ENCODE measurements around the gene FGF11.

Gene FGF11

DNA sequence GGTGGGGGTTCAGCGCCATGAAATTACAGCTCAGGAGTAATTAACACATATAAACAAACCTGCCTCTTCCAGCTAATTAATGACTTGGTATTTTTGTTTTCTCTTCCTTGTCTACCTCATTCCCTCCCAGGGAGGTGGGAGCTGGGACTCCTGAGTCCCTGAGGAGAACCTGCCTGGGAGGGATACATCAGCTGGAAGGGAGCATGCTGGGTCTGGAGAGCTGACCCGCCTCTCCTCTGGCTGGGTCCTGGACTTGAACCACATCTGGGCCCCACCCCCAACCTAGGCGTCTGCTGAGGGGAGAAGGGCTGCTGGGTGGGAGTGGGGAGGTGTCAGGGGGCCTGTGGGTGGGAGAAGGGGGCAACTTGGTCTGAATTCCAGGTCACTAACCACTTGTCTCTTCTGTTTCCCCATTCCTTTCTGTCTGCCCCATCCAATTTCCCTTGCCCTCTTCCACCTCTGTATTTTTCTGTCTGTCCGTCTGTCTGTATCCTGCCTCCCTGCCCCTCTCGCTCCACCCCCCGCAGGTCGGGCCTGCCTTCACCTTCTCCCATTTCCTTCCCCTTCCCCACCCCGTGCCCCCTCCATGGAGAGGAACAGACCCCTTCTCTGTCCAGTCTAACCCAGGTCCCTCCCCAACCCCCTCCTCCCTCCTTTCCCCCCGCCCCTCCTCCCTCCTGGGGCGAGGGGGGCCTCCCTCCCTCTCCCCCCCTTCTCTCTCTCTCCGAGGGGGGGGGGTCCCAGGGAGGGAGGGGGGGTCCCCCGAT is 31.6 kb upstream of the FGF11 start, which contains the start of gene NLGN2:
TSS of gene NLGN2 (plus strand) at position 361 of the 767 bp plus-strand sequence. CDS start 411 bp downstream, outside the sequence.
- no peak for FAIRE-seq
- no peak for DNase-seq (ENCODE audit: extremely low spot score, insufficient read length, low read depth)

GRCh38 chr17:7408252-7408727 is 31.0 kb upstream of the FGF11 start:
- DNase-seq (ENCODE audit: extremely low spot score, insufficient read length, low read depth) (no peak), FAIRE-seq (no peak)

DNA sequence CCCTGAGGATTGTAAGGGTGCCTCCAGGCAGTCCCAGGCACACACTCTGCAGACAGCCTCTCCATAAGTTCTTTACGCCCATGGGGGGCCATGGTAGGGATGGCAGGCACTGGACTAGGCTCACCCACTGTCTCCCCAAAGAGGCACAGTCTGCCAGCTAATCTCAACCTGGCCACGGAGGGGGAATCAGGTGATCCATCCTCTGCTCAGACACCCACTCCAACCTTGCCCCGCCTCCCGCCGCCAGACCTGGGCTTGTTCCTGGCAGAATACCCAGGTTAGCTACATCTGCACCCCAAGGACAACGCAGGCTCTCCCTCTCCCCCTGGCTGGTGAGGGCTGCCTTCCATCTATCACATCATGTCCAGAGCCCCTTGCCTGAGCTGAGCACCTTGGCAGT is 30.4 kb upstream of the FGF11 start:
- DNase-seq (ENCODE audit: extremely low spot score, insufficient read length, low read depth) (no peak), FAIRE-seq (no peak)

DNA sequence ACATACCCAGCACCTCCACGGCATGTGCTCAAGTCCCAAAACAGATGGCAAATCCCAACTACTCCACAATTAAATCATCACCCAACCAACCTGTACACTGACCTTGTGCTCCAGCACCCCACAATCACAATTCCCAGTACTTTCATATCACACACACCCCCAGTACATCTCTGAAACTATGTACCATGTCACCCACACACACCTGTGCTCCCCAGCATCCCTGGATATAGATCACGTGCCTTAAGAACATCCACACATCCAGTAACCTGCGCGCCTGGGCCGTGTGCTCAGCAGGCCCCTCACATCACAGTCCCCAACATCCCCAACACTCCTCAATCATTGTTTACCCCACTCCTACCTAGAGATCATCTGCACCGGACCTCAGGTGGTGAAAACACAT is 29.6 kb upstream of the FGF11 start:
- FAIRE-seq = no peak

GRCh38 chr17:7410634-7411426 is 28.5 kb upstream of the FGF11 start:
- FAIRE-seq = no peak
- no peak for DNase-seq (ENCODE audit: extremely low spot score, insufficient read length, low read depth)

More for the DNA sequence above, 29.6 kb upstream of the FGF11 start:
- DNase-seq (ENCODE audit: extremely low spot score, insufficient read length, low read depth) = no peak

DNA sequence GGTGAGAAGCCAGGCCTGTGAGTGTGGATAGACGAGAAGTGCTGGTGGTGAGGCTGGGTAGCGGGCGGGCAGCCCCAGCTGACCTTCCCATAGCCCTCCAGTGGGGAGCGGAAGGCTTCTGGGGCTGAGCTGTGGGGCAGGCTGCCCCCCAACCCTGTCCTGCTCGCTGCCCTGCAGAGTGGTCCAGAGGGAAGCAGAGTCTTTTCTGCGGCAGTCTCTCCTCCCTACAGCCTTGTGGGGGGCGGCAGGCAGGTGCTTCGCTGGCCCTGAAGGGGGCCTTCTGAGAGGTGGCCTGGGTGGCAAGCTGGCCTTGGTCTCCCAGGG is 27.9 kb upstream of the FGF11 start:
- no peak for DNase-seq (ENCODE audit: extremely low spot score, insufficient read length, low read depth)
- no peak for FAIRE-seq

GRCh38 chr17:7413346-7413985 is 25.8 kb upstream of the FGF11 start:
- FAIRE-seq (no peak), DNase-seq (ENCODE audit: extremely low spot score, insufficient read length, low read depth) (no peak)

- FAIRE-seq = no peak
- no peak for DNase-seq (ENCODE audit: extremely low spot score, insufficient read length, low read depth)
Measured at GRCh38 chr17:7414837-7415236, 24.5 kb upstream of the FGF11 start.

GRCh38 chr17:7415784-7416183 is 23.5 kb upstream of the FGF11 start:
- DNase-seq (ENCODE audit: extremely low spot score, insufficient read length, low read depth) = no peak
- FAIRE-seq = no peak

GRCh38 chr17:7416323-7416722 is 23.0 kb upstream of the FGF11 start:
- FAIRE-seq = peak; percentile 65
- no peak for DNase-seq (ENCODE audit: extremely low spot score, insufficient read length, low read depth)

DNA sequence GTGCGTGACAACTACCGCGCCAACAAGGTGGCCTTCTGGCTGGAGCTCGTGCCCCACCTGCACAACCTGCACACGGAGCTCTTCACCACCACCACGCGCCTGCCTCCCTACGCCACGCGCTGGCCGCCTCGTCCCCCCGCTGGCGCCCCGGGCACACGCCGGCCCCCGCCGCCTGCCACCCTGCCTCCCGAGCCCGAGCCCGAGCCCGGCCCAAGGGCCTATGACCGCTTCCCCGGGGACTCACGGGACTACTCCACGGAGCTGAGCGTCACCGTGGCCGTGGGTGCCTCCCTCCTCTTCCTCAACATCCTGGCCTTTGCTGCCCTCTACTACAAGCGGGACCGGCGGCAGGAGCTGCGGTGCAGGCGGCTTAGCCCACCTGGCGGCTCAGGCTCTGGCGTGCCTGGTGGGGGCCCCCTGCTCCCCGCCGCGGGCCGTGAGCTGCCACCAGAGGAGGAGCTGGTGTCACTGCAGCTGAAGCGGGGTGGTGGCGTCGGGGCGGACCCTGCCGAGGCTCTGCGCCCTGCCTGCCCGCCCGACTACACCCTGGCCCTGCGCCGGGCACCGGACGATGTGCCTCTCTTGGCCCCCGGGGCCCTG is 22.2 kb upstream of the FGF11 start:
- no peak for FAIRE-seq
- no peak for DNase-seq (ENCODE audit: extremely low spot score, insufficient read length, low read depth)

DNA sequence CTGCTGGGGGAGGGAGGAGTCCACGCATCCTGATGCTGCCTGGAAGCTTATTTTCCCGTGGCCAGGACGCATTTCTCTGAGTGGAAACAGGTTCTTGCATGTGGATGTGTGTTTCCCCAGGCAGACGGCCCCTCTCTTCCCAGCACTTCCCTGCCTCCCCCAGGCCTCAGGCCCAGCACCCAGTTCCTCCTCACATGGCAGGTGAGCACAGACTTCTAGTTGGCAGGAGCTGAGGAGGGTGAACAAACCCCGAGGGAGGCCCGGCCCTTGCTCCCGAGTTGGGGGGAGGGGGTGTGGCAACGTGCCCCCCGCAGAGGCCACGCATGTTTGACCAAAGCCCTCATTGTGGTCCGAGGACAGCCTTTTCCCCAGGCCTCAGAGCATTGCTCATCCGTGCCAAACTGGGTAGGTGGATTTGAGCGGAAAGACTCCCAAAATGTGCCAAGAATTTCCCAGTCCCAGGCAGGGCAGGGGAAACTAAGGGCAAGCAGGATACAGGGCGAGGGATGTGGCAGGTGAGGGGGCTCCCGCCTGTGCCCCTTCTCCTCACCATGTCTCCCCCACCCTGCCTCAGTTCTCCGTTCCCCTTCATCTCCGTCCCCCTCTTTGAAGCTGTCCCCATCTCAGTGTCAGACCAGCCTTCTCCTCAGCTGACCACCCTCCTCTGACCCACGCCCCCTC is 20.7 kb upstream of the FGF11 start:
- DNase-seq (ENCODE audit: extremely low spot score, insufficient read length, low read depth) = no peak
- FAIRE-seq = no peak

DNA sequence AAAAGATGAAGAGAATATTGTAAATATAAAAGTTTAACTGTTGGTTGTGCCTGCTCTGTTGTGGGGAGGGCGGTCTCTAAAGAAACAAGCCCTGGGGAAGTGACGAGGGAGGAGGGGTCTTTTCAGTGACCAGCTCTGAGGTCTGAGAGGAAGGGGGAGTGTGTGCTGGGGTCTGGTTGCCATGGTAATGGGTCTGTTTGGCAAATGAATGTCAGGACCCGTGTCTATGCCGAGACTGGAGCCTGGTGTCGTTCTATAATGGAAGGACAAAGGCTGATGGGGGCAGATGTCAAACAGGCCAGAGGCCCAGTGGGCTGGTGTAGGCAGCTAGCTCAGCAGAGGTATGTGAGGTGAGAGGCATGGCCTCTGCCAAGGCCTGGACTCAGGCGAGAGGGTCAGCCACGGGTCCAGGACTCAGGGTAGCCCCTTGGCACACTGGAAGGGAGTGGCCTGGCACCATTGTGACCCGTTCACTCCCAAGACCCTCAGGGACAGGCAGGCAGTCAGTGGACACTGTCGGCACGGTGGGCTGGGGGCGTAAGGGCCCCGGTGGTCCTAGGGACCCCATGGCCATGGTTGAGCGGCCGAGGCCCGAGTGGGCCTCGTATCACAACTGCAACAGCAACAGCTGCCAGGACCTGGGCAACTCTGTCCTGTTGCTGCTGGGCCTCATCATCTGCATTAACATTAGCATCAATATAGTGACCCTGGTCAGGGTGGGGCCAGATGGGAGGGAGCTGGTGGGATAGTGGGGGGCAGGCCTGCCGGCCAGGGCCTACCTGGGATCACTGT is 19.3 kb upstream of the FGF11 start, which contains the start of gene SPEM1:
TSS of gene SPEM1 (plus strand) at position 506 of the 792 bp plus-strand sequence. CDS start at position 567, 61 bp downstream.
- DNase-seq (ENCODE audit: extremely low spot score, insufficient read length, low read depth) (no peak), FAIRE-seq (no peak)

DNA sequence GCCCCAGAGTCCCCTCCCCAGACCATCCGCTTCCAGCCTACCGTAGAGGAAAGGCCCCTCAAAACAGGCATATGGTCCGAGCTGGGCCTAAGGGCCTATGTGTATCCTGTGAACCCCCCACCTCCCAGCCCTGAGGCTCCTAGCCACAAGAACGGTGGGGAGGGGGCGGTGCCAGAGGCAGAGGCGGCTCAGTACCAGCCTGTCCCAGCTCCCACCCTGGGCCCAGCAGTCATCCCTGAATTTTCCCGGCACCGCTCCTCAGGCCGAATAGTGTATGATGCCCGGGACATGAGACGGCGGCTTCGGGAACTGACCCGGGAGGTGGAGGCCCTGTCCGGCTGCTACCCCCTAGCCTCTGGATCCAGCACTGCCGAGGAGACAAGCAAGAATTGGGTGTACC is 18.1 kb upstream of the FGF11 start:
- no peak for FAIRE-seq

GRCh38 chr17:7423679-7424078 is 15.6 kb upstream of the FGF11 start:
- no peak for FAIRE-seq

More for the DNA sequence above, 18.1 kb upstream of the FGF11 start:
- no peak for DNase-seq (ENCODE audit: extremely low spot score, insufficient read length, low read depth)

GRCh38 chr17:7425316-7425715 is 14.0 kb upstream of the FGF11 start, which contains the start of gene SPEM2:
TSS of gene SPEM2 (plus strand) at chr17:7425616. CDS start at chr17:7425689, 73 bp downstream.
- DNase-seq (ENCODE audit: extremely low spot score, insufficient read length, low read depth) = no peak
- no peak for FAIRE-seq

More at GRCh38 chr17:7423679-7424078, 15.6 kb upstream of the FGF11 start:
- DNase-seq (ENCODE audit: extremely low spot score, insufficient read length, low read depth) = no peak

DNA sequence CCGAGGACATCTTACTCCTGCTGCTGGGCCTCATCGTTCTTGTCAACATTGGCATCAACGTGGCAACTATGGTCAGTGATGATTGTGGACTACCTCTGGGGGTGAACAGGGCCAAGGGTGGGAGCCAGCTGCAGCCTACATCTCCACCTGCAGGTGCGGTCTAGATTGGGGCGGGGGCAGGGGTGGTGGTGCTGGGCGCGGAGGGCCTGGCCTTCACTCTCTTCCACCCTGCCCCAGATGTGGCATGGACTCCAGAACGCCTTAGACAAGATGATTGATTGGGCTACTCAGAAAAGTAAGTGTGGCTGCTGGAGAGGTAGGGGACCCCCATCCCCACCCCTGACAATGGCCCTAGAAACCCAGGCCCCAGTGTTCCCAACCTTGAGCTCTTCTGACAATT is 13.6 kb upstream of the FGF11 start:
- FAIRE-seq (no peak), DNase-seq (ENCODE audit: extremely low spot score, insufficient read length, low read depth) (no peak)

- DNase-seq (ENCODE audit: extremely low spot score, insufficient read length, low read depth) (no peak), FAIRE-seq (no peak)
Measured at GRCh38 chr17:7426203-7426863, 13.0 kb upstream of the FGF11 start.

Measured in GM18507 (cell line).